CD4-positive, alpha-beta T cell treated with Interleukin-12 subunit alpha and Interleukin-12 subunit beta, for 1 hour (primary cell): ENCODE results near the gene OLFML1.
A peak's percentile ranks its signal among the peaks of the same experiment; 100 is the strongest.

Experiments
- DNase-seq: peaks from one replicate; pipeline ENCODE4 v3.0.0-alpha.2; 2020

The OLFML1 gene

GRCh38 chr11:7484131-7484530, 1.2 kb upstream of the OLFML1 start:
- DNase-seq = no peak

- no peak for DNase-seq
These were observed 661 bp upstream of the OLFML1 start for GRCh38 chr11:7484645-7485044.

- DNase-seq = no peak
These were observed 933 bp downstream of the OLFML1 start for GRCh38 chr11:7486098-7486780.

- DNase-seq = no peak
These were observed 1.5 kb downstream of the OLFML1 start for GRCh38 chr11:7486781-7487140.

GRCh38 chr11:7487360-7487759, 2.1 kb downstream of the OLFML1 start:
- no peak for DNase-seq

- no peak for DNase-seq
These were observed 3.4 kb downstream of the OLFML1 start for GRCh38 chr11:7488681-7489080.

GRCh38 chr11:7489376-7489775, 4.1 kb downstream of the OLFML1 start:
- DNase-seq = no peak

GRCh38 chr11:7490054-7490453, 4.7 kb downstream of the OLFML1 start:
- DNase-seq = no peak

- DNase-seq = no peak
These were observed 5.2 kb downstream of the OLFML1 start for GRCh38 chr11:7490535-7490934.

- DNase-seq = no peak
These were observed 6.9 kb downstream of the OLFML1 start for GRCh38 chr11:7492253-7492652.

GRCh38 chr11:7493670-7494069, 8.4 kb downstream of the OLFML1 start:
- no peak for DNase-seq

- no peak for DNase-seq
These were observed 8.9 kb downstream of the OLFML1 start for GRCh38 chr11:7494086-7494745.

- DNase-seq = no peak
These were observed 10.7 kb downstream of the OLFML1 start for GRCh38 chr11:7495882-7496551.

GRCh38 chr11:7498193-7498592, 12.9 kb downstream of the OLFML1 start:
- DNase-seq = no peak

- no peak for DNase-seq
These were observed 13.8 kb downstream of the OLFML1 start for GRCh38 chr11:7499081-7499480.

GRCh38 chr11:7500251-7500650, 14.9 kb downstream of the OLFML1 start:
- DNase-seq = no peak

- no peak for DNase-seq
These were observed 15.9 kb downstream of the OLFML1 start for GRCh38 chr11:7501251-7501650.

GRCh38 chr11:7501894-7502293, 16.6 kb downstream of the OLFML1 start:
- DNase-seq = no peak

- DNase-seq = no peak
These were observed 20.9 kb downstream of the OLFML1 start for GRCh38 chr11:7506243-7506642.

- no peak for DNase-seq
These were observed 22.8 kb downstream of the OLFML1 start for GRCh38 chr11:7508087-7508486.

- DNase-seq = no peak
These were observed 24.7 kb downstream of the OLFML1 start for GRCh38 chr11:7509966-7510365.

GRCh38 chr11:7511401-7511800, 26.1 kb downstream of the OLFML1 start:
- DNase-seq = no peak

- DNase-seq = peak; percentile 22
These were observed 27.4 kb downstream of the OLFML1 start for GRCh38 chr11:7512525-7513233.
